Glomerular visceral epithelial cell (primary cell): ENCODE data around the gene ZBTB11.
"Not testable (repeated sequence)": the region's sequence is repeated elsewhere in the genome, so short reads cannot be mapped to it uniquely, and the experiment has no call there.

Experiments
- DNase-seq: peaks from one replicate; pipeline ENCODE4 v3.0.0-alpha.2; 2016; ENCODE audit errors: extremely low spot score

The ZBTB11 gene

DNA sequence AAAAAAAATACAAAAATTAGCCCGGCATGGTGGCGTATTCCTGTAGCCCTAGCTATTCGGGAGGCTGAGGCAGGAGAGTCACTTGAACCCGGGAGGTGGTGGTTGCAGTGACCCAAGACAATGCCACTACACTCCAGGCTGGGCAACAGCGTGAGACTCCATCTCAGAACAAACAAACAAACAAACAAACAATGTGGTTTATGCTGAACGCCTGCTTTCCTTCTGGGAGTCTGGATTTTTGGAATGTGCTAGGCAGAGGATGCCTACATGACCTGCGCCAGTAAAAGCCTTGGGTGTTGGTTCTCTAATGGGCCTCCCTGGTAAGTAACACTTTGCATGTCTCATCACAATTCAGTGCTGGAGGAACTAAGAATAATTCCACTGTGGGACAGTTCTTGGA, 59.5 kb downstream of the ZBTB11 start:
- DNase-seq: no peak

DNA sequence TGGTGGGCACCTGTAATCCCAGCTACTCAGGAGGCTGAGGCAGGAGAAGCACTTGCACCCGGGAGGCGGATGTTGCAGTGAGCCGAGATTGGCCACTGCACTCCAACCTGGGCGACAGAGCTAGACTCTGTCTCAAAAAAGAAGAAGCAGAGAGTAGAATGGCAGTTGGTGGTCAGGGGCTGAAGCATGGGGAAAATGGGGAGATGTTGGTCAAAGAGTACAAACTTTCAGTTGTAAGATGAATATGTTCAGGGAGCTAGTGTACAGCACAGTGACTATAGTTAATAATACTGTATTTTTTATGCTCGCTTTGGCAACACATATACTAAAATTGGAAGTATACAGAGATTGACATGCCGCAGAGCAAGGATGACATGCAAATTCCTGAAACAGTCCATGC, 61.4 kb downstream of the ZBTB11 start:
- DNase-seq: no peak

DNA sequence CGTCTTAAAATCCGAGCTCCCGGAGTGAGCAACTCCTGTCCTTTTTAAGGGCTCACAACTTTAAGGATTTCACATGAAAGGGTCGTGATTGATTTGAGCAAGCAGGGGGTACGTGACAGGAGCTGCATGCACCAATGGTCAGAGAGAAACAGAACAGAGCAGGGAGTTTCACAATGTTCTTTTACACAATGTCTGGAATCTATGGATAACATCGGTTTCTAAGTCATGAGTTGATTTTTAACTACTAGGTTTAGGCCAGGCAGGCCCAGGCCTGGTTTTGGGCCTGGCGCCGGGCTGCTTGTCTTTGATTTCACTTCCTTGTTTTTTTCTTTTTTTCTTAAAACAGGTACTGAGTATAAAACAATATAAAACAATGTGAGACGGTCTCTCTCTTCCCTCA, 63.9 kb downstream of the ZBTB11 start:
- not testable (repeated sequence) for DNase-seq

DNA sequence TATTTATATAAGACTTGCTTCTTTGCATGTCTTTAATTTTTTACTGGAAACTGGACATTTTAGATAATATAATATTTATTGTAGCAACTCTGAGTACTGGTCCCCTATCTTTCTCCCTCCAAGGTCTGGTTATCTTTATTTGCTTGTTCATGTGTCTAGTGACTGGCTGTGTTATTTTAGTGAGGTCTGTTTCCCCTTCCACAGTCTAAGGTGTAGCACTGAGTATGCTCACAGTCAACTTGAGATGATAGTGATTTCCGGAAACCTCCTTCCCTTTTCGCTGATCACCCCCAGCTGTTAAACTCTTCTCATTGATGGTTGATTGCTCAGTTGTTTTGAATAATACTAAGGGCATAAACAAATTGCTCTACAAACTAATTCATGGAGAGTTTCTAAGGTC, 65.9 kb downstream of the ZBTB11 start:
- DNase-seq: no peak

DNA sequence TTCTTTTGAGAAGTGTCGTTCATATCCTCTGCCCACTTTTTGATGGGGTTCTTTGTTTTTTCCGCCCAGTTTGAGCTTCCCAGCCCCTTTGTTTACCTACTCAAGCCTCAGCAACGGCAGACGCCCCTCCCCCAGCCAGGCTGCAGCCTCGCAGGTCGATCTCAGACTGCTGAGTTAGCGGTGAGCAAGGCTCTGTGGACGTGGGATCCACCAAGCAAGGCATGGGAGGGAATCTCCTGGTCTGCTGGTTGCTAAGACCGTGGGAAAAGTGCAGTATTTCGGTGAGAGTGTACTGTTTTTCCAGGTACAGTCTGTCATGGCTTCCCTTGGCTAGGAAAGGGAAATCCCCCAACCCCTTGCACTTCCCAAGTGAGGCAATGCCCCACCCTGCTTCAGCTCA, 71.5 kb downstream of the ZBTB11 start:
- DNase-seq: not testable (repeated sequence)

DNA sequence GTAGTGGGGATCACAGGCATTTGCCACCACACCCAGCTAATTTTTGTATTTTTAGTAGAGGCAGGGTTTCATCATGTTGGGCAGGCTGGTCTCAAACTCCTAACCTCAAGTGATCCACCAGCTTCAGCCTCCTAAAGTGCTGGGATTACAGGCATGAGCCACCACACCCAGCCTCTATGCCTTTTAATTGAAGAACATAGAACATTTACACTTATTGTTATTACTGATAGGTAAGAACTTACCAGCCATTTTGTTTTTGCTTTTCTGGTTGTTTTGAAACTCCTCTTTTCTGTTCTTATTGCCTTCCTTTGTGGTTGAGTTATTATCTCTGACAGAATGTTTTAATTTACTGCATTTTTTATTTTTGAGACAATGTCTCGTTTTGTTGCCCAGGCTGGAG, 73.7 kb downstream of the ZBTB11 start:
- no peak for DNase-seq

DNA sequence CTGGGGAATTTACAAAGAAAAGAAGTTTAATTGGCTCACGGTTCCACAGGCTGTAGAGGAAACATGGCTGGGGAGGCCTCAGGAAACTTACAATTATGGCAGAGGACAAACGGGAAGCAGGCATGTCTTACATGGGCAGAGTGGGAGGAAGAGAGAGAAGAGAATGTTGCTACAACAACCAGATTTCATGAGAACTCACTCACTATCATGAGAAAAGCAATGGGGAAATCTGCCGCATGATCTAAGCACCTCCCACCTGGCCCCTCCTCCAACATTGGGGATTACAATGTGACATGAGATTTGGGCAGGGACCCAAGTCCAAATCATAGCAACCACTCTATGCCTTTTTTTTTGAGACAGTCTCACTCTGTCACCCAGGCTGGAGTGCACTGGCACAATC, 74.2 kb downstream of the ZBTB11 start:
- DNase-seq: no peak
